Prostate gland (tissue), 2 donors: ENCODE data around the gene FOXP1. TPM values are rescaled to one million over a fixed set of nuclear protein-coding genes. Genes with fewer than 3 reads are reported as not detected.

Experiments used
- DNase-seq: peaks from one replicate; pipeline ENCODE4 v3.0.0-alpha.2; 2019; ENCODE audit warnings: low spot score
- H3K27ac ChIP-seq, 2 donors: fragments of 200-600 bp; sonication (generic); 2 replicates each; pipeline ENCODE4 v1.5.1; 2017 to 2019
- H3K27me3 ChIP-seq: fragments of 200-600 bp; sonication (generic); replicated peaks from 2 replicates; pipeline ENCODE4 v1.5.1; 2019; ENCODE audit not compliant: insufficient read depth
- H3K36me3 ChIP-seq, 2 donors: fragments of 200-600 bp; sonication (generic); 1 replicate in 1 of 2; 2 replicates in 1 of 2; pipeline versions ENCODE4 v1.5.1 to v1.8.1; 2017 to 2019
- H3K4me1 ChIP-seq: fragments of 200-600 bp; sonication (generic); replicated peaks from 2 replicates; pipeline ENCODE4 v1.5.1; 2019
- H3K4me3 ChIP-seq, 2 donors: fragments of 200-600 bp; sonication (generic); 2 replicates each; pipeline ENCODE4 v1.5.1; 2017 to 2019
- H3K9me3 ChIP-seq: fragments of 200-600 bp; sonication (generic); 2 replicates; pipeline ENCODE4 v1.5.1; 2017
- CTCF ChIP-seq, 4 experiments: fragments of 200-600 bp in 2 of 4; fragments of 450-650 bp in 2 of 4; sonication (generic) in 2 of 4; IDR thresholded peaks; 1 replicate in 3 of 4; 2 replicates in 1 of 4; pipeline ENCODE4 v1.5.1; 2016 to 2019; ENCODE audit warnings: antibody characterized with exemption in 4 of 4, mild to moderate bottlenecking in 2 of 4, moderate library complexity in 2 of 4
- POLR2A ChIP-seq: fragments of 450-650 bp; IDR thresholded peaks from one replicate; pipeline ENCODE4 v1.6.1; 2016; ENCODE audit warnings: antibody characterized with exemption, mild to moderate bottlenecking
- POLR2AphosphoS5 ChIP-seq: sonication (generic); formaldehyde crosslinking; IDR thresholded peaks from one replicate; pipeline ENCODE4 v1.6.1; 2017; ENCODE audit warnings: antibody characterized with exemption
- WGBS: methylation state at CpG from one replicate; pipeline ENCODE4 v1.1.5; 2018; 5-methylcytosine and 5-hydroxymethylcytosine counted together
- intact Hi-C: fragments of 100-400 bp; cut with DNase I; formaldehyde crosslinking; loops from one replicate; pipeline ENCODE4 v1.14.2; 2022
- total RNA-seq, 2 donors: library from RNA; depleted of rRNA; stranded (reverse); fragments of >200 nt; gene quantifications; one replicate each; pipeline ENCODE4 v1.1.0, GENCODE V29; 2016

Gene FOXP1
- total RNA-seq, 2 donors from 2014 or later: 133 to 156 TPM

GRCh38 chr3:71218508-71218907, 365.0 kb downstream of the FOXP1 start:
- intact Hi-C loops: no loop called here

GRCh38 chr3:71217640-71218222, 365.8 kb downstream of the FOXP1 start:
- no peaks in the 10 kb centered on the region for H3K4me1 ChIP-seq
- intact Hi-C loops: no loop called here
- no peak overlapping the region for H3K4me3 ChIP-seq
- no peak for DNase-seq
- no peaks in the 10 kb centered on the region for H3K27me3 ChIP-seq
- no peaks in the 10 kb centered on the region for H3K36me3 ChIP-seq
- no peaks in the 10 kb centered on the region for H3K9me3 ChIP-seq
- no peak for TF ChIP-seq POLR2AphosphoS5
- H3K27ac ChIP-seq: no peak overlapping the region
- 88% methylated on average over 8 of the region's 8 CpGs for WGBS

More at GRCh38 chr3:71218508-71218907, 365.0 kb downstream of the FOXP1 start:
- WGBS: 84% methylated on average over 5 of the region's 5 CpGs
- Histone ChIP-seq H3K4me3 (no peak overlapping the region), H3K27me3 (no peaks in the 10 kb centered on the region), H3K9me3 (no peaks in the 10 kb centered on the region), H3K4me1 (no peaks in the 10 kb centered on the region), H3K27ac (no peak overlapping the region), H3K36me3 (no peaks in the 10 kb centered on the region)
- TF ChIP-seq POLR2A (no peak), CTCF (IDR thresholded peaks at IDR 0.05) (no peak), POLR2AphosphoS5 (no peak)
- no peak for DNase-seq

GRCh38 chr3:71215351-71215750, 368.2 kb downstream of the FOXP1 start:
- DNase-seq: no peak
- intact Hi-C loops: no loop called here
- H3K9me3 ChIP-seq: no peaks in the 10 kb centered on the region
- no peak overlapping the region for H3K4me3 ChIP-seq
- no peak overlapping the region for H3K27ac ChIP-seq
- TF ChIP-seq POLR2AphosphoS5: no peak
- TF ChIP-seq CTCF (IDR thresholded peaks at IDR 0.05): no peak
- TF ChIP-seq POLR2A: no peak
- H3K36me3 ChIP-seq: no peaks in the 10 kb centered on the region
- H3K27me3 ChIP-seq: no peaks in the 10 kb centered on the region
- H3K4me1 ChIP-seq: no peaks in the 10 kb centered on the region
- 47% methylated on average over 1 of the region's 1 CpG for WGBS

- no peak for DNase-seq
- intact Hi-C loops: no loop called here
- no peak overlapping the region for H3K4me3 ChIP-seq
- 93% methylated on average over 1 of the region's 1 CpG for WGBS
- no peaks in the 10 kb centered on the region for H3K36me3 ChIP-seq
- H3K27me3 ChIP-seq: no peaks in the 10 kb centered on the region
- no peak overlapping the region for H3K27ac ChIP-seq
- TF ChIP-seq CTCF (IDR thresholded peaks at IDR 0.05) (no peak), POLR2AphosphoS5 (no peak), POLR2A (no peak)
- H3K9me3 ChIP-seq: no peaks in the 10 kb centered on the region
- H3K4me1 ChIP-seq: no peaks in the 10 kb centered on the region
These were observed 368.7 kb downstream of the FOXP1 start for GRCh38 chr3:71214797-71215196.

- intact Hi-C loops: no loop called here
- TF ChIP-seq POLR2AphosphoS5: no peak
- no peak for TF ChIP-seq CTCF (IDR thresholded peaks at IDR 0.05)
- TF ChIP-seq POLR2A: no peak
- WGBS: 83% methylated on average over 4 of the region's 4 CpGs
- Histone ChIP-seq H3K4me3 (no peak overlapping the region), H3K27me3 (no peaks in the 10 kb centered on the region), H3K9me3 (no peaks in the 10 kb centered on the region), H3K4me1 (no peaks in the 10 kb centered on the region), H3K36me3 (no peaks in the 10 kb centered on the region), H3K27ac (no peak overlapping the region)
- no peak for DNase-seq
These were observed 369.5 kb downstream of the FOXP1 start for GRCh38 chr3:71214016-71214415.
